ENCODE results near the gene ZFC3H1. TPM values are rescaled to one million over a fixed set of nuclear protein-coding genes. Genes with fewer than 3 reads are reported as not detected.

The ZFC3H1 gene
- total RNA-seq, 1 experiment from 2014 or later, result 37.1 TPM

DNA sequence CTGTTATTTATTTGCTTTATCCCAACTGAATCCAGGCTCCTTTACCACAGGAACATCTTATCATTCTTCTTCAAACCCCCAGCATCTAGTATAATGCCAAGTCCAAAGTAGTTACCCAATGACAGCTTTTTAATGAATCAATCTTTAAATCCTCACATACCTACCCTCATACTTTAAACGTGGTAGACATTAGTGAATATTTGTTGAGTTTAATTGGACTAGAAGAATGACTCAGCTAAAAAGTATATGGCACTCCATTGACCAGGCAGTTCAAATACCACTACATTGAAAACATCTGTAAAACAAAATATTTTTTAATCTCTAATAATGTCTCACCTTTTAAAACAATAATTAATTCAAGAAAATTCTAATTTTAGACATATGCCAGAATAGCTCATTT, 98.1 kb downstream of the ZFC3H1 start:
- ATAC-seq, result no peak
- intact Hi-C loops (cut with micrococcal nuclease), result no loop called here
- peaks cover 4% of the 10 kb centered on the region; the same call in 1 of the 2 replicates for H3K9me2 ChIP-seq (ENCODE audit: insufficient read depth)

More for the DNA sequence above, 98.1 kb downstream of the ZFC3H1 start:
- ChIA-PET RAD21 (ENCODE audit: low non-redundant PET in 1 of 2, low total read pairs in 2 of 2, uncharacterized antibody in 2 of 2, unreplicated experiment in 2 of 2) (no interaction called here), CTCF (interaction anchor here (1.8 kb wide), 1 partner anchor 15 kb away, joined by 5 read pairs; no protein-coding TSS in a partner anchor), POLR2A (no interaction called here)
- BruUV-seq (replicated peaks), result no TSS peak
- no peaks in the 10 kb centered on the region for H4K20me1 ChIP-seq (ENCODE audit: insufficient read depth)
- no peaks in the 10 kb centered on the region for H3K79me2 ChIP-seq (ENCODE audit: insufficient read depth, low read length)
- TF ChIP-seq POLR2AphosphoS5 (IDR thresholded peaks at IDR 0.05; ENCODE audit: low read depth, low read length), result no peak
- TF ChIP-seq SP1 (IDR thresholded peaks at IDR 0.05; ENCODE audit: low read depth), result no peak
- TF ChIP-seq, protein P1, sequence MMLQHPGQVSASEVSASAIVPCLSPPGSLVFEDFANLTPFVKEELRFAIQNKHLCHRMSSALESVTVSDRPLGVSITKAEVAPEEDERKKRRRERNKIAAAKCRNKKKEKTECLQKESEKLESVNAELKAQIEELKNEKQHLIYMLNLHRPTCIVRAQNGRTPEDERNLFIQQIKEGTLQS (IDR thresholded peaks at IDR 0.05), result no peak
- TF ChIP-seq YY1 (IDR thresholded peaks at IDR 0.05; ENCODE audit: extremely low read depth, insufficient replicate concordance, low read depth, low read length), result no peak
- no peak for TF ChIP-seq ELF1 (IDR thresholded peaks at IDR 0.05; ENCODE audit: borderline replicate concordance, low read depth)
- TF ChIP-seq EGR1 (IDR thresholded peaks at IDR 0.05; ENCODE audit: low read depth), result no peak
- TF ChIP-seq, protein P2, sequence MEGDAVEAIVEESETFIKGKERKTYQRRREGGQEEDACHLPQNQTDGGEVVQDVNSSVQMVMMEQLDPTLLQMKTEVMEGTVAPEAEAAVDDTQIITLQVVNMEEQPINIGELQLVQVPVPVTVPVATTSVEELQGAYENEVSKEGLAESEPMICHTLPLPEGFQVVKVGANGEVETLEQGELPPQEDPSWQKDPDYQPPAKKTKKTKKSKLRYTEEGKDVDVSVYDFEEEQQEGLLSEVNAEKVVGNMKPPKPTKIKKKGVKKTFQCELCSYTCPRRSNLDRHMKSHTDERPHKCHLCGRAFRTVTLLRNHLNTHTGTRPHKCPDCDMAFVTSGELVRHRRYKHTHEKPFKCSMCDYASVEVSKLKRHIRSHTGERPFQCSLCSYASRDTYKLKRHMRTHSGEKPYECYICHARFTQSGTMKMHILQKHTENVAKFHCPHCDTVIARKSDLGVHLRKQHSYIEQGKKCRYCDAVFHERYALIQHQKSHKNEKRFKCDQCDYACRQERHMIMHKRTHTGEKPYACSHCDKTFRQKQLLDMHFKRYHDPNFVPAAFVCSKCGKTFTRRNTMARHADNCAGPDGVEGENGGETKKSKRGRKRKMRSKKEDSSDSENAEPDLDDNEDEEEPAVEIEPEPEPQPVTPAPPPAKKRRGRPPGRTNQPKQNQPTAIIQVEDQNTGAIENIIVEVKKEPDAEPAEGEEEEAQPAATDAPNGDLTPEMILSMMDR (IDR thresholded peaks at IDR 0.05 in 2 of 3, conservative IDR thresholded peaks at IDR 0.05 in 1 of 3; ENCODE audit: borderline replicate concordance in 1 of 3, insufficient read depth in 1 of 3, low read depth in 2 of 3, low read length in 2 of 3), result no peak
- TF ChIP-seq, protein P3, sequence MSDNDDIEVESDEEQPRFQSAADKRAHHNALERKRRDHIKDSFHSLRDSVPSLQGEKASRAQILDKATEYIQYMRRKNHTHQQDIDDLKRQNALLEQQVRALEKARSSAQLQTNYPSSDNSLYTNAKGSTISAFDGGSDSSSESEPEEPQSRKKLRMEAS (IDR thresholded peaks at IDR 0.05), result no peak
- no peak for TF ChIP-seq SIN3A (IDR thresholded peaks at IDR 0.05; ENCODE audit: low read depth)
- no peak for TF ChIP-seq POLR2A (IDR thresholded peaks at IDR 0.05; ENCODE audit: borderline replicate concordance, extremely low read depth, insufficient read depth, insufficient read length)
- TF ChIP-seq EZH2phosphoT487 (IDR thresholded peaks at IDR 0.05; ENCODE audit: borderline replicate concordance), result no peak
- H2AFZ ChIP-seq (ENCODE audit: low read depth, low read length, poor library complexity, severe bottlenecking), result peak overlapping the region; percentile 11
- H3K9me3 ChIP-seq (ENCODE audit: control insufficient read depth in 1 of 2, insufficient read depth in 1 of 2, low read depth in 1 of 2, low read length in 2 of 2), result no peaks in the 10 kb centered on the region
- no peaks in the 10 kb centered on the region for H3K4me1 ChIP-seq (ENCODE audit: control insufficient read depth in 1 of 2, insufficient read depth in 2 of 2, low read length in 2 of 2)
- H3K4me2 ChIP-seq (ENCODE audit: low read length), result no peak overlapping the region
- H3K36me3 ChIP-seq (ENCODE audit: control insufficient read depth in 1 of 2, insufficient read depth in 2 of 2, low read length in 2 of 2), result no peaks in the 10 kb centered on the region
- H3K9ac ChIP-seq (ENCODE audit: low read length), result no peak overlapping the region
- DNase-seq (ENCODE audit: low read depth, low spot score), result no peak
- H3K27ac ChIP-seq (ENCODE audit: low read depth, low read length), result no peak overlapping the region
- no peak overlapping the region for H3K4me3 ChIP-seq (replicated peaks in 1 of 2; ENCODE audit: low read depth in 1 of 2, low read length in 2 of 2)
- H3K27me3 ChIP-seq (ENCODE audit: insufficient read depth, low read length), result no peaks in the 10 kb centered on the region

Data from HCT116 (cell line).